Skeletal muscle satellite cell (primary cell): ENCODE results near the gene CXCL11.

Source experiments
- H3K27me3 ChIP-seq: 2 replicates; pipeline ENCODE4 v1.7.0; 2013; ENCODE audit warnings: low read length; ENCODE audit not compliant: control insufficient read depth, insufficient read depth
- H3K36me3 ChIP-seq: 2 replicates; pipeline ENCODE4 v1.7.0; 2013; ENCODE audit warnings: mild to moderate bottlenecking, control low read depth, low read length; ENCODE audit not compliant: insufficient read depth
- H3K4me1 ChIP-seq: 2 replicates; pipeline ENCODE4 v1.7.0; 2013; ENCODE audit warnings: low read length; ENCODE audit not compliant: control insufficient read depth, insufficient read depth
- H3K4me2 ChIP-seq: 2 replicates; pipeline ENCODE4 v1.7.0; 2013; ENCODE audit warnings: mild to moderate bottlenecking, low read length
- H3K4me3 ChIP-seq: 2 replicates; pipeline ENCODE4 v1.7.0; 2013; ENCODE audit warnings: low read length
- H3K9ac ChIP-seq: 2 replicates; pipeline ENCODE4 v1.7.0; 2013; ENCODE audit warnings: mild to moderate bottlenecking, low read depth, low read length, moderate library complexity
- H3K9me3 ChIP-seq: replicated peaks from 2 replicates; pipeline ENCODE4 v1.7.0; 2013; ENCODE audit warnings: mild to moderate bottlenecking, control low read depth, low read length

Gene CXCL11

GRCh38 chr4:75997946-75998345 lies 37.9 kb downstream of the CXCL11 start:
- H3K9me3 ChIP-seq = no peaks in the 10 kb centered on the region
- peaks cover 10% of the 10 kb centered on the region for H3K27me3 ChIP-seq
- no peaks in the 10 kb centered on the region for H3K36me3 ChIP-seq
- H3K4me2 ChIP-seq = no peak overlapping the region
- no peak overlapping the region for H3K9ac ChIP-seq
- H3K4me1 ChIP-seq = no peaks in the 10 kb centered on the region
- no peak overlapping the region for H3K4me3 ChIP-seq

- Histone ChIP-seq H3K4me1 (no peaks in the 10 kb centered on the region), H3K9ac (no peak overlapping the region), H3K4me3 (no peak overlapping the region), H3K27me3 (peaks cover 10% of the 10 kb centered on the region), H3K36me3 (no peaks in the 10 kb centered on the region), H3K9me3 (no peaks in the 10 kb centered on the region), H3K4me2 (no peak overlapping the region)
Observed at GRCh38 chr4:75997081-75997480, 38.8 kb downstream of the CXCL11 start.

DNA sequence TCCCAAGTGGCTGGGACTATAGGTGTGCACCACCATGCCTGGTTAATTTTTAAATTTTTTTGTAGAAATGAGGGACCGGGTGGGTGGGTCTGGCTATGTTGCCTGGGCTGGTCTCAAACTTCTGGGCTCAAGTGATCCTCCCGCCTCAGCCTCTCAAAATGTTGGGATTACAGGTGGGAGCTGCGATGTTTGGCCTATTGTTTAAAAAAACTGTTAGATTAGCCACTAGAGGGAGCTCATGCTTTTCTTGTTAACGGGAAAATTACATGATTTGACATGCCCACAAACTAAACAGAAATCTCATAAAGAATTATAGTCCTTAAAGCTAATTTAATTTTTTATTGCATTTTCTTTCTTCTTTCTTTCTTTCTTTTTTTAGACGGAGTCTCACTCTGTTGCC lies 40.1 kb downstream of the CXCL11 start:
- Histone ChIP-seq H3K36me3 (no peaks in the 10 kb centered on the region), H3K4me2 (no peak overlapping the region), H3K9me3 (no peaks in the 10 kb centered on the region), H3K9ac (no peak overlapping the region), H3K4me1 (no peaks in the 10 kb centered on the region), H3K27me3 (peaks cover 10% of the 10 kb centered on the region), H3K4me3 (no peak overlapping the region)

DNA sequence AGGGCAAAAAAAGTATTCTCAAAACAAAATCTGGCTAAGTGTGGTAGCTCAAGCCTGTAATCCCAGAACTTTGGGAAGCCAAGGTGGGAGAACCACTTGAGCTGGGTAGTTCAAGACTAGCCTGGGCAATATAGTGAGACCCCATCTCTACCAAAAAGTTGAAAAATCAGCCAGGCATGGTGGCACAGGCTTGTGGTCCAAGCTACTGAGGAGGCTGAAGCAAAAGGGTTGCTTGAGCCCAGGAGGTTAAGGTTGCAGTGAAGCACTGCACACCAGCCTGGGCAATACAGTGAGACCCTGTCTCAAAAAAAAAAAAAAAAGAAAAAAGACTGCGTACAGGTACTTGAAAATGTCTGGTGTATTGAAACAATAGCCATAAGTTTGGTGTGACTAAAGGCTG lies 43.4 kb downstream of the CXCL11 start:
- Histone ChIP-seq H3K4me2 (no peak overlapping the region), H3K4me3 (no peak overlapping the region), H3K9ac (no peak overlapping the region), H3K36me3 (peaks cover 3% of the 10 kb centered on the region), H3K4me1 (peaks cover 9% of the 10 kb centered on the region), H3K9me3 (no peaks in the 10 kb centered on the region), H3K27me3 (peaks cover 5% of the 10 kb centered on the region)

DNA sequence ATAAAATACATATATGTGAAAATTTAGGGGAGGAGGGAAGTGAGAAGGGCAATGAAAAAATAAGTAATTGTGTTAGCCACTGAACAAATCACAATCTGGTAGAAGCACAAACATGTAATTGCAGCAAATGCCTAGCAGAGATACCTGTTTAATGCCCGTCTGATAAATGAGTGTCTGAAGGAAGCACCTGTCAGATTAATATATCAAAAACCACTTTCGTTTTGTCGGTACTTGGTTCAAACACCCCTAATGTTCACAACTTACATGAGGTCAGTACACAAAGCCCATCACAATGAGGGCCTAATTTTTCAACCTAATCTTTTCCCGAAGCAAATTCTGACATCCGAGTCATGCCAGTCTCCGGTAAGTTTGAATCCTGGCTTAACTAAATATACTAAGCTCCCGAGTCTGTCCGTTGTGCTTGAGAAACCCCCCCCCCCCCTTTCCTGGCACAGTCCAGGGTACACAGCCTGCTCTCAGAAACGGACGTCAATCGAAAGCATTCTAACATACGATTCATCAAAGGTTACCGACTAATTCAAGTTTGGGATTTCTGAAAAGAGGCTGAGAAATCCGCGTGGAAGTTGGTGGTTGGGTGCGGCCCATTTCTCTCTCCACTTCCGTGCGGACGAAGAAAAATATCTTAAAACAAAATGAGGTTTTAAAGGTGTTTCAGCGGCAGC lies 45.9 kb downstream of the CXCL11 start:
- Histone ChIP-seq H3K9me3 (no peaks in the 10 kb centered on the region), H3K4me2 (peak overlapping the region; percentile 83), H3K4me3 (peak overlapping the region; percentile 88), H3K27me3 (peaks cover 5% of the 10 kb centered on the region), H3K4me1 (peaks cover 16% of the 10 kb centered on the region), H3K36me3 (peaks cover 3% of the 10 kb centered on the region), H3K9ac (peak overlapping the region; percentile 92)

DNA sequence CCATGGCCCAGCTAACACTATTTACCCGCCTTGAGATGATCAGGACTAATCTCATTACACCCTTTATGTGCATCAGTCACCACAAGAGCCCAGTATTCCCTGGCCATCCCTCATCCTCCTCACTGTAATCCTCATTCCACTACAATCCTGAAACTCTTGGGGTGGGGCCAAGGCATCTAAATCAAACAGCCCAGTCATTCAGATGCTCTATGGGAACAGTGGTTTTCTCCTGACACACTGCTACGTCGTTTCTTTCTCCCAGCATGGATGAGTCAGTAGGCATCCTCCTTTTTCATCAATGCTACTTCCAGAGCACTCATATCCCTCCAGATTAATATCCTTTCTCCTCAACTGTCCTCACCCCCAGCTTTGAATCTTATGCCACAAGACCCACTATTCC lies 50.8 kb downstream of the CXCL11 start:
- no peak overlapping the region for H3K4me2 ChIP-seq
- no peaks in the 10 kb centered on the region for H3K9me3 ChIP-seq
- H3K4me1 ChIP-seq = peaks cover 20% of the 10 kb centered on the region
- no peak overlapping the region for H3K9ac ChIP-seq
- no peaks in the 10 kb centered on the region for H3K27me3 ChIP-seq
- peaks cover 22% of the 10 kb centered on the region for H3K36me3 ChIP-seq
- no peak overlapping the region for H3K4me3 ChIP-seq
